Tibial nerve (tissue), 4 donors: ENCODE measurements around the gene CRYZL1.

ENCODE experiments used
- EP300 ChIP-seq, 2 donors: sonication (generic); formaldehyde crosslinking; IDR thresholded peaks; one replicate each; pipeline ENCODE4 v1.6.1; 2017; ENCODE audit warnings: antibody characterized with exemption in 2 of 2, mild to moderate bottlenecking in 1 of 2
- TF ChIP-seq, protein P1 (sequence below), 5 experiments: fragments of 200-600 bp in 3 of 5; fragments of 450-650 bp in 2 of 5; sonication (generic) in 3 of 5; IDR thresholded peaks; one replicate each; pipeline ENCODE4 v1.5.1; 2016 to 2019; ENCODE audit warnings: antibody characterized with exemption in 5 of 5, mild to moderate bottlenecking in 3 of 5, moderate library complexity in 2 of 5

DNA sequence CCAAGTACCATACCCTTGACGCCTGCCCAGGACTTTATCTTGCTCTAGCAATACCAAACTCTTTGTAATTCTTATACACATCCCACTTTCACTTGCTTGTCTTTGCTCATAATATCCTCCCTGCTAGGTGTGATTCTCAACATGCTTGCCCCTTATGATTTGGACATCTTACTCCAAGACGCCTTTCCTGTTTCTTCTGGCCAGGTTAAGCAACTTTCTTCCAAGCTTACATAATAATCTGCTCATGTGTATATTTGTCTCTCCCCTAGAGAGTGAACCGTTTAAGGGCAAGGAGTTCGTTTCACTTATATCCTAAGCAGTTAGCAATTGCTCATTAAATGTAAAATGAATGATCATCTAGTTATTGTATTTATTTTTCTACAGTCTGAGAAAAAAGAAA, 21.8 kb downstream of the CRYZL1 start:
- no peak for TF ChIP-seq EP300 (IDR thresholded peaks at IDR 0.05)
- TF ChIP-seq, protein P1, sequence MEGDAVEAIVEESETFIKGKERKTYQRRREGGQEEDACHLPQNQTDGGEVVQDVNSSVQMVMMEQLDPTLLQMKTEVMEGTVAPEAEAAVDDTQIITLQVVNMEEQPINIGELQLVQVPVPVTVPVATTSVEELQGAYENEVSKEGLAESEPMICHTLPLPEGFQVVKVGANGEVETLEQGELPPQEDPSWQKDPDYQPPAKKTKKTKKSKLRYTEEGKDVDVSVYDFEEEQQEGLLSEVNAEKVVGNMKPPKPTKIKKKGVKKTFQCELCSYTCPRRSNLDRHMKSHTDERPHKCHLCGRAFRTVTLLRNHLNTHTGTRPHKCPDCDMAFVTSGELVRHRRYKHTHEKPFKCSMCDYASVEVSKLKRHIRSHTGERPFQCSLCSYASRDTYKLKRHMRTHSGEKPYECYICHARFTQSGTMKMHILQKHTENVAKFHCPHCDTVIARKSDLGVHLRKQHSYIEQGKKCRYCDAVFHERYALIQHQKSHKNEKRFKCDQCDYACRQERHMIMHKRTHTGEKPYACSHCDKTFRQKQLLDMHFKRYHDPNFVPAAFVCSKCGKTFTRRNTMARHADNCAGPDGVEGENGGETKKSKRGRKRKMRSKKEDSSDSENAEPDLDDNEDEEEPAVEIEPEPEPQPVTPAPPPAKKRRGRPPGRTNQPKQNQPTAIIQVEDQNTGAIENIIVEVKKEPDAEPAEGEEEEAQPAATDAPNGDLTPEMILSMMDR (IDR thresholded peaks at IDR 0.05) = no peak
